ENCODE data around the gene WSB1.
"Not testable (repeated sequence)": the region's sequence is repeated elsewhere in the genome, so short reads cannot be mapped to it uniquely, and the experiment has no call there.

Gene WSB1

DNA sequence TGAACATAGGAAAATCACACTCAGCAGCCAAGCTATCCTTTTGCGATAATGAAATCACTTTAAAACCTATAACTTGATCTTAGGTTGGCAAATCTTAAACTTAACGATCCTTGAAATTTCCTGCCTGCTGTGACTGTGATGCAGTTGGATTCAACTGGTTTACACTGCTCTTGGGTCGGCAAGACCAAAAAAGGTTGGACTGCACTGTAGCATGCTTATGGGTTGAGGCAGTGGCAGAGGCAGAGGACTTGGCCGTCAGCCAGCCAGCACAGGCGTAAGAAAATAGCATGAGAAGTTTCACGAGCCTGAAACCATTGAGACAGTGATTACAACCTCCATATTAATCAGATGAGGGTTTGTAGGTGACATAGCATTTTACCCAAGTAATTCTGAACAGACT, 21.4 kb downstream of the WSB1 start:
- no peak for DNase-seq (ENCODE audit: low read depth in 2 of 2, low spot score in 1 of 2)

DNA sequence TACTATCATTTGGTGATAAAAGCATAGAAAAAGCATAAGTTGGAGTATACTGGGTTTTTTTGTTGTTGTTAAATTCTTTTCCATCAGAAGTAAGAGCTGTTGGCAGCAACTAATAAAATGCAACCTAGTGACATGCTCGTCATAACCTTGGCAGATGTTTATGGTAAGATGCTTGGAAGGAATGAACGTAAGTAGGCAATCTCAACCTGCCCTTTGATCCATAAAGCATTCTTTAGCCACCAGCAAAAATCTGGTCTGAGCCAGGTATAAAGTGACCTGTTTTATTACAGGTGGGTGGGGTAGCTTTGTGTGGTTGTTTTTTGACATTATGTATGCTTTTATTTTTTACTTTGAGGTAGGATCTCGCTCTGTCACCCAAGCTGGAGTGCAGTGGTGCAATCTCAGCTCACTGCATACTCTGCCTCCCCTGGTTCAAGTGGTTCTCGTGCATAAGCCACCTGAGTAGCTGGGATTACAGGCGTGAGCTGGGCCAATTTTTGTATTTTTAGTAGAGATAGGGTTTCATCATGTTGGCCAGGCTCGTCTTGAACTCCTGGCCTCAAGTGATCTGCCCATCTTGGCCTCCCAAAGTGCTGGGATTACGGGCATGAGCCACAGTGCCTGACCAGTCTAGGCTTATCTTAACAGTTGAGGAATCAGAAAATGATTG, 22.0 kb downstream of the WSB1 start:
- no peak for DNase-seq (ENCODE audit: low read depth in 2 of 2, low spot score in 1 of 2)

DNA sequence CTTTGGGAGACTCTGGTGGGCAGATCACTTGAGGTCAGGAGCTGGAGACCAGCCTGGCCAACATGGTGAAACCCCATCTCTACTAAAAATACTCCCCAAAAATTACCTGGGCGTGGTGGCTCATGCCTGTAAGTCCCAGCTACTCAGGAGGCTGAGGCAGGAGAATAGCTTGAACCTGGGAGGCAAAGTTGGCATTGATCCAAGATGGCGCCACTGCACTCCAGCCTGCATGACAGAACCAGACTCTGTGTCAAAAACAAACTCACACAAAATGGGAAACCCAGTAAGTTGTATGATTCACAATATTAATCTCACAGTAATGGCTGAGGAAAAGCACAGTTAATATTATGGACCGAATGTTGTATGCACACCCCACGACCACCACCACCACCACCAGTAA, 24.3 kb downstream of the WSB1 start:
- DNase-seq (ENCODE audit: low read depth in 2 of 2, low spot score in 1 of 2): no peak

DNA sequence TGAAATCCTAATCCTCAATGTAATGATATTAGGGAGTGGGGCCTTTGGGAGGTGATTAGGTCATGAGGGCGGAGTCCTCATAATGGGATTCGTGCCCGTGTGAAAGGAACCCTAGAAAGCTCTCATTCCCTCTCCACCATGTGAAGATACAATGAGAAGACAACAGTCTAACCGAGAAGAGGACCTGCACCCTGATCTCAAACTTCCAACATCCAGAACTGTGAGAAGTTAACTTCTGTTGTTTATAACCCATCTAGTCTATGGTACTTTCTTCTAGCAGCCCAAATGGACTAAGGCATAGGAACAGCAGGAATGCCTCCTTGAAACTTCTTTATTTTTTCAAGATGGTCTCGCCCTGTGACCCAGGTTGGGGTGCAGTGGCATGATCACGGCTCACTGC, 24.7 kb downstream of the WSB1 start:
- DNase-seq (ENCODE audit: low read depth in 2 of 2, low spot score in 1 of 2): no peak

DNA sequence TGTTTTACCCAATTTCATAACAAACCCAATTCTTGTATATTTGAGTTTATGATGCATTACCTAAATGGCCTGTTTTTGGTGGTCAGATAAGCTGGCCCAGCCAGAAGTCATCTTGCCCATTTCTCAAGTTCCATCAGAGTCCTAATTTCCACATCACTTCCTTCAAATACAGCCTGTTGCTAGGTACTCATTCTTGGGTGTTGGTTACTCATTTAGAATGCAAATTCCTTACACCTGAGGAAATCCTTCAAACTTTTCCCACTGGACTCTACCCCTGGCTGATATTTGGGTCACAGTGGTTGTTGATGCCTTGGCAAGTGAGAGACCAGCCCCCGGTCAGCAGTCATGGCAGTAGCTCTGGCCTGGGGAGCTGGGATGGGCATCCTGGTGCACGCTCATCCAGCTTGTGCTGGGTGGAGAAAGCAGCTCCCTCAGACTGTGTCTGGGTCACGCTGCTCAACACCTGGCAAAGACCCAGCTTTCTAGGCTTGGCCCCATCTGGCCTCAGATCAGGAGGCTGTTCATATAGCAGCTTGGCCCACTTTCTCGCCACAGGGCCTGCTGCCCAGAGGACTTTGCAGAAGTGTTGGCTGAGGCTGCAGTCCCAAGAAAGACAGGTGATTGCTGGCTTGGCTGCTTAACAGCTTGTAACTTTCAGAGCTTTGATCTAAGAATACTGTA, 25.8 kb downstream of the WSB1 start:
- no peak for DNase-seq (ENCODE audit: low read depth in 2 of 2, low spot score in 1 of 2)

DNA sequence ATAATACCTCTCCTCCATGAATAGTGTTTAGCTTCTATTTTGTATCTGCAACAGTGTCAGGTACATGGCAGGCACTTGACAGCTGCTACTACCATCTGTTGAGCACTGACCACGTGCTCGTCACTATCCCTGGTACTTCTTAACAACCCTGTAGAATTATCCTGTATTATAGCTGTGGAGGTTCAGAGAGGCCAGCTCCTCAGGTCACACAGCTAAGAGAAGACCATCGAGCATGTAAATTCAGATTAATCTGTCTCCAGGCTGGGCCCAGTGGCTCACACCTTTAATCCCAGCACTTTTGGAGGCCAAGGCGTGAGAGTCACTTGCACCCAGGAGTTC, 26.3 kb downstream of the WSB1 start:
- no peak for DNase-seq (ENCODE audit: low read depth in 2 of 2, low spot score in 1 of 2)

DNA sequence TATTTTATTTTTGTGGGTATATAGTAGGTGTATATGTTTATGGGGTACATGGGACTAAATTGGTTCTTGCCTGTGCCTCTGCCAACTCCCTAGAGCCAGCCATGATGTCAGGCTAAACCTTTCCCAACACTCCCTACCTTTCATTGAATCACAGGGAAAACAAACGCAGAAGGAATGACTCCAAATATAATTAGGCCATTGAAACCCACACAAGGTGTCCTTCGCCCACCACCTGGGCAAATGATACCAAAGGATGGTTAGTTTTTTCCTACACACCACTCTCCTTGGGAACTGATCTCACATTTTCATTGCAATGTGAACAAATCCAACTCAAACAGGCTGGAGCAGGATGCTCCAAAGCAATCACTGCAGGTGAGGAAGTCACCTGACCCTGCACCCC, 27.5 kb downstream of the WSB1 start:
- DNase-seq (ENCODE audit: low read depth in 2 of 2, low spot score in 1 of 2): no peak

DNA sequence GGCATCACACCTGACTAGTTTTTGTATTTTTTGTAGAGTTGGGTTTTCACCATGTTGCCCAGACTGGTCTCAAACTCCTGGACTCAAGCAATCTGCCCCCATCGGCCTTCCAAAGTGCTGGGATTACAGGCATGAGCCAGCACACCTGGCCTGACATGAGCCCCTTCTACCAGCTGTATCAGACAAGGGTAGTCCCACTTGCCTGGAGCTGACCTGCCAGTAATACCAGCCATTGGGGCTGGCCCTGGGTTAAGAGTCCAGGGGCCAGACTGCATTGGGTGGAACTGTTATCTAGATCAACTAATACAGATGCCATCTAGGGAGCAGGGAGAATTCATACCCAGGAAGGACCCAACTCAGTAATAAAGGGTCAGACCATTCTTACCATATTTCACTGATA, 28.1 kb downstream of the WSB1 start:
- no peak for DNase-seq (ENCODE audit: low read depth in 2 of 2, low spot score in 1 of 2)

DNA sequence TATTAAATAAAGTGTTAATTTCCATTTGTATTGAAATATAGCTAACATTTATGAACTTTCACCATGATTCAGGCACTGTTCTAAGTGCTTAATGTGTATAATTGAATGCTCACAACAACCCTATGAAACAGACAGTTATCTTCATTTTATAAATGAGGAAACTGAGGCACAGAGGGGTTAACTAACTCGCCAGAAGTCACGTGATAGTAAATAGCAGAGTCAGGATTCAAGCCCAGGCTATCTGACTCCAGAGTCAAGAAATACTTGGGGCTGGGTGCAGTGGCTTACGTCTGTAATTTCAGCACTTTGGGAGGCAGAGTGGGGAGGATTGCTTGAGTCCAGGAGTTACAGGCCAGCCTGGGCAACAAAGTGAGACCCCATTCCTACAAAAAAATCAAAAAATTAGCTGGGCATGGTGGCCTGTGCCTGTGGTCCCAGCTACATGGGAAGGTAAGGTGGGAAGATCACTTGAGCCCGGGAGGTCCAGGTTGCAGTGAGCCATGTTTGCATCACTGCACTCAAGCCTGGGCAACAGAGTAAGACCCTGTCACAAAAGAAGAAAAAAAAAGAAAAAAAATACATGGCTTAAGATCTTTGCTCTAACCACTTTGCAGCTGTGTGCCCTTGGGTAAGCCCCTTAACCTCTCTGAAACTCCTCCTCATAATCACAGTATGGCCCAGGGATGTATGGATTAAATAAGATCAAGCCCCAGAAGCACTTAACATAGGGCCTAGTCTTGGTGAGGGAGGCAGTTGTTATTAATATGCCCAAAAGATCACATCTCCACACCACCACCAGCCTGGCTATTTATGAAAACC, 29.0 kb downstream of the WSB1 start:
- no peak for DNase-seq (ENCODE audit: low read depth in 2 of 2, low spot score in 1 of 2)

DNA sequence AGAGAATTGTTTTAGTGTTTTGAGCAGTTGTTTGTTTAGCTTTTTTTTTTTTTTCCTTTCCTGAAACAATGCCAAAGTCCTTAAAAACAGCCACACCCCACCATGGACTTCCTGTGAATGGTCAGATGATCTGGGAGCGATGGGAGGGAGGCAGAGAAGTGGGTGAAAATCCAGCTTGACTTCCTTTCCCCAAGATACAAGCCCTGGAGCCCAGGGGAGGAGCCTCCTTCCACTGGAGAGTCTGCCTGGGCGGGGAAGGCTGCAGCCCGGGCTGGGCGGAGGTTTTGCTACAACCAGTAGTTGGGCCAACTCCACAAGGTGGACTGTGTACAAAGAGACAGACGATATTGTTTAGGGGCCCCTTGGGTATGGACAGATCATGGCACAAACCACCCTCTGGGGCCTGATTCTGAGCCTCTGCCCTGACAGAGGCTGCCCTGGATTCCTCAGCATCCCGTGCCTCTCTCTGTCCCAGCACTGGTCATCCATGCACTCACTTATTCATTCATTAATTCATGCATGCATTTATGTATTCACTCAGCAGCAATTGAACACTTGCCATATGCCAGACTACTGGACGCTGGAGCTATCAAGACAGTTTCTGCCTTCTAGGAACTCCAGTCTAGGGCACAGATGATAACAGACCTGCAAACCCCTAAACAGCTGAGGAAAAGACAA, 29.8 kb downstream of the WSB1 start:
- no peak for DNase-seq (ENCODE audit: low read depth in 2 of 2, low spot score in 1 of 2)

DNA sequence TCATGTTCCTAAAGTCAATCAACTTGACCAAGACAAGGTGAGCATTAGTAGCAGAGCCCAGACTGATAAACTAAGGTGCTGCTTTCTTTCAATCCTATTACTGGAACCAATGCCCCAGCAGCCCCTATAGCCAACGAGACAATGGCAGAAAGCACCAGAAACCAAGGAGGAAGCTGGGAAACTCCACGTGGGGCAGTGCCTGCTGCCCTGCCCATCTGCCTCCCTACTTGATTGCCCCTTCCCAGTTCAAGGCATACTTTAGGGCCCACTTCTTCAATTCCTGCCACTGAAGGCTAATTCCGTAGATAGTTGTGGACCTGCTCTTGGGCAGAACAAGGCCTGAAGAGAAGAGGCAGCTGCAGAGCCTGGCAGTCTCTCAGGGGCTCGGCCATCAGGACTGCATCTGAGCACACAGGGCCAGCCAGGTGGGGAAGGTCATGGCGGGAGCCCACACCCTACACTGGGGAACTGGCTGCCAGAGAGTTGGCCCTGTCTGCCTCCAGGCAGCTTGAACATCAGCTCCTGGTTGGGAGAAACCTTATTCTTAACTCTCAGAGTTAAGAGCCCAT, 30.9 kb downstream of the WSB1 start:
- no peak for DNase-seq (ENCODE audit: low read depth in 2 of 2, low spot score in 1 of 2)

DNA sequence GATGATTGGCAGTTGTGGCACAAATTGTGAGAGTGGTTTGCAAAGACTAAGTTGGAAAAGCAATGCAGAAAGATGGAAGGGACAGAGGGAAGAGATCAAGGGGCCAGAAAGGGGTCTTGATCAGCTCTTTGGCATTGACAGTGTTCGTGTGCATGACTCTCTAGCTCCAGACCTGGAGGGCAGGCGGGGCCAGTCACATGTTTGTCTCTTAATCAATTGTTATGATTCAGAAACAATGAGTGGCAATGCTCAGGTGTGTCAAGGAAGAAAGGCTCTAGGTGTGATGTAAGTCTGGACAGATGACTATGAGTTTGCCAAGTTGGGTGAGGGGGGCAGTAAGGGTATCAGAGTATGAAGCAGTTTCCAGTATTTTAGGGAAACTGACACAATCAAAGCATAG, 32.1 kb downstream of the WSB1 start:
- DNase-seq (ENCODE audit: low read depth in 2 of 2, low spot score in 1 of 2): no peak

DNA sequence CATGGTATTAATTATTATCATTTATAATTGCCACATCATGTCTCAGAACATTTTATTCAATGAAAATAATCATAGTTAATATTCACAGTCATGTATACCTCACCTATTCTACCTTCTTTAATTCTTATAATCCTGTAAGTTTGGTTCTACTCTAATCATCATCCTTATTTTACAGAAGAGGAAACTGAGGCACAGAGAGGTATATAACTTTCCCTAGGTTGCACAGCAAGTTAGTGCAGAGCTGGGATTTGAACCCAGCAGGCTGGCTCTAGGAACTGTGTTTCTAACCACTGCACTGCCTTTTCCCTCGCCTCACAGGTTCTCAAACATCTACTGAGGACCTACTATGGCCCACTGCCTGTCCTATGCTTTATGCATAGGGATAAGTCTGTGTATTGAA, 32.7 kb downstream of the WSB1 start:
- no peak for DNase-seq (ENCODE audit: low read depth in 2 of 2, low spot score in 1 of 2)

DNA sequence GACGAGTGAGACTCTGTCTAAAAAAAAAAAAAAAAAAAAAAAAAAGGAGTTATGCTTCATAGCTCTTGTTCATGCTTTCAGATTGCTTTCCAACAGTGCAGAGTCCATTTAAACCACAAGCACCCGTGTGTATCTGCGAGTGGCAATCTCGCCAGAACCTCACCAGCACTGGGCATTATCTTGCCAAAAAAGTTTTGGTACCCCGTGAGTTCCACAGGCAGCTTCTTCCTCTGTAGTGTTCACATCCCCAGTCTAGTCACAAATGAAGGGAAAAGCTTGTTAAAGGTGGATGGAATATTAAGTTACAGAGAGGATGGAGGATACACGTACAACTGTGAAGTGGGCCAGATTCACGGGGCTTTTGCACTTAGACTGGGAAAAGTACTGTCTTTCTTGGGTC, 33.5 kb downstream of the WSB1 start:
- DNase-seq (ENCODE audit: low read depth in 2 of 2, low spot score in 1 of 2): no peak

DNA sequence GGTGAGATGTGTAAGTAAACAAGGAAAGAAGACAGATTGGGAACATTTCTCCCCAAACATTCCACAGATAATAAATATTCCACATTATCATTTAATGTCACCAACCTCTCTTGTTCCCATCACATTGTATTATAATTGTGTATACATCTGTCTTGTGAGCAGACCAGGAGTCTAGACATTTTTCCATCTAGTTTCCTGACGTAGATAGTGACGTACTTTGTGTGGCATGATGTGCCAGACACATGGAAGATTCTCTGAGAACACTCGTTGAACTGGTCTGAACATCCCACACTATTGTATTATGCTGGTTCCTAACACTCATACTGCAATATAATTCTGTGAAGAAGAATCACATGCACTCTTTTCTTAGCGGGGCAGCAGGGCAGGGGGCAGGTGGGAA, 34.0 kb downstream of the WSB1 start:
- no peak for DNase-seq (ENCODE audit: low read depth in 2 of 2, low spot score in 1 of 2)

DNA sequence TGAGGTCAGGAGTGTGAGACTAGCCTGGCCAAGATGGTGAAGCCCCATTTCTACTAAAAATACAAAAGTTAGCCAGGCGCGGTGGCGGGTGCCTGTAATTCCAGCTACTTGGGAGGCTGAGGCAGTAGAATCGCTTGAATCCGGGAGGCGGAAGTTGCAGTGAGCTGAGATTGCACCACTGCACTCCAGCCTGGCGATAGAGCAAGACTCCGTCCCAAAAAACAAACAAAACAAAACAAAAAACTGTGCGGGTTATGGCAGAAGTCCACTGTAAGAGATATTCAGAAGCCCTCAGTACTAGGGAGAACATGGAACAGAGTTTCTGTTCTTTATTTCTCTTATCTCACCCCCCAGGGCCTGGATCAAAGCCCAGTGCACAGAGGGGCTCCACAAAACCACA, 34.8 kb downstream of the WSB1 start:
- not testable (repeated sequence) for DNase-seq (ENCODE audit: low read depth in 2 of 2, low spot score in 1 of 2)

DNA sequence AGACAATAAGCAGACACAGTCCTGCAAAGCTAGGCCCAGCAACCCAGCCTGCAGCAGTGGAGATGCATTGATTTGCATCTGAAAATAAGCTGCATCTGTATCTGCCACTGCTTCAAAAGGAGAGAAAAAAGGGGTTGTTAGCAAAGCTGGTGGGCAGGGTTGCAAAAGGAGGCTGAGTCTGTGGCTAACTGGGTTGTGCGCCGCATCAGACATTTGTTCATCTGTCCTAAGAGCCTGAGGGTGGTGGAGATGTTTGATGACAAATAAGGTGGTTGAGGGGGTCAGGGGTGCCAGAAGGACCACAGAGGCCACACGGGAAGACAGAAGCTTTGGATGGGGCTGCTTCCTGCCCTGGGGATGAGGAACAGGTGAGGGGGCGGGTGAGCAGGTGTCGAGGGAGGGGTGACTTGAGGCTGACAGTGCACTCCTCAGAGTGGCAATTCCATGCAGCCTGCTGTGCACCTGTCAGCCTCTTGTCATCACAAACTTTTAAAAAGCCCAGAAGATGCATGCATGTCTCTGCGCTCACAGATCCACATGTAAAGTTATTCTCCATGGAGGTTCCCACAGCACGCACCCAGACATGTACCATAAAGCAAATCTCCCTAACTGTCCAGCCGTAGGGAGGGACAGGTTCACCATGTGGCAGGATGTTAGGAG, 35.4 kb downstream of the WSB1 start:
- DNase-seq (ENCODE audit: low read depth in 2 of 2, low spot score in 1 of 2): no peak

DNA sequence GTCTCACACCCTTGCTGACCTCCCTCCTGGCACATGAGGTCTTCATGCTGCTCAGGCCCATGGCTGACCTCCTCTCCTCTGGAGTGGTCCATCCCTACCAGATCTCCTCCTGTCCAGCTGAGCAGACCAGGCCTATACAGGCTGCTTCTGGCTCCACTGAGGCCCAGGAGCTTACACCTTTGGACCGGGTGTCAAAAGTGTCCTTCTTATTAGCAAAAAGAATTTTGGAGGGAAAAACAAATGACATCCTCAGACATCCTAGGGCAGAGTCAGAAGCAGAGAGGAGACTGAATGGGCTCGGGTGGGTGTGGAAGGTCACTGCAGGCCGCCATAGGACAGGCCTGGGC, 38.1 kb downstream of the WSB1 start:
- no peak for DNase-seq (ENCODE audit: low read depth in 2 of 2, low spot score in 1 of 2)

DNA sequence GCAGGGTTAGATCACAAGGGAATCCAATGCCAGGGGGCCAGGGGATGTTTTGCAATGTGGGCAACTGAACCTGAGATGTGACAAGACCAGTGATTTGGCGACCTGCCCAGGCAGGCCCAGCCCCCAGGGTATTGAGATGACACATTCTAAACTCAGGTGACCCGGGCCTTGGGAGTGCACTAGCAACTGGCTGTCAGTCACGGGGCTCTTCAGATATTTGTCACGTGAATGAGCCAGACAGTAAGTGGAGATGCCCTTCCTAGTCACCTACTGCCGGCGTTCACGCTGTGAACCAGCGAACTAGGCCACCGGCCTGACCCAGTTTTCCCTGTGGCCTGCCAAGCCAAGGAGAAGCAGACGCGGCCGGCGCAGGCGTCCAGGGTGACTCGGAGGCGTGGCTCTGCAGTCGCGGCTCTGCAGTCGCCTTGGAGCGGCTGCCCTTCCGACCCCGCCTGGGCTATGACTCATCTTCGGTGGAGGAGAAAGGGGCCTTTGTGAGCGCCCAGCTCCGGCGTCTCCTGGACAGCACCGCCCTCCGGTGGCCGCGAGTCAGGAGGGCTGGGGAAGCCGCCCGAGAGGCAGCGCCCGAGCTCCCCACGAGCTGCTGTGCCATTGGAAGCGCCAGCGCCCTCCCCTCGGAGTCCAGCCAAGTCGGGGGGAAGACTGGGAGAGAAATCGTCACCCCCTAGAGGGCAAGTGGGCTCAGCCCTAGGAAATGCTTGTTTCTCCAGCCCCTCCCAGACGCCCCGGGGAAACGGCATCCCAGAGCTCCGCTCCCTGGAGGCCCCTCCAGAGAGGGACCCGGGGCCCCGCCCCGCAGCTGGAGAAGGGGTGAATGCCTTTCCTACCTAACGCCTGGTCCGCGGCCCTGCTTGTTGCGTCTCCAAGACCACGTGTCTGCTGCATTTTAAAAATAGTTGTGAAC, 38.8 kb downstream of the WSB1 start:
- peak; percentile 71 to 84 for DNase-seq (ENCODE audit: low read depth in 2 of 2, low spot score in 1 of 2)

DNA sequence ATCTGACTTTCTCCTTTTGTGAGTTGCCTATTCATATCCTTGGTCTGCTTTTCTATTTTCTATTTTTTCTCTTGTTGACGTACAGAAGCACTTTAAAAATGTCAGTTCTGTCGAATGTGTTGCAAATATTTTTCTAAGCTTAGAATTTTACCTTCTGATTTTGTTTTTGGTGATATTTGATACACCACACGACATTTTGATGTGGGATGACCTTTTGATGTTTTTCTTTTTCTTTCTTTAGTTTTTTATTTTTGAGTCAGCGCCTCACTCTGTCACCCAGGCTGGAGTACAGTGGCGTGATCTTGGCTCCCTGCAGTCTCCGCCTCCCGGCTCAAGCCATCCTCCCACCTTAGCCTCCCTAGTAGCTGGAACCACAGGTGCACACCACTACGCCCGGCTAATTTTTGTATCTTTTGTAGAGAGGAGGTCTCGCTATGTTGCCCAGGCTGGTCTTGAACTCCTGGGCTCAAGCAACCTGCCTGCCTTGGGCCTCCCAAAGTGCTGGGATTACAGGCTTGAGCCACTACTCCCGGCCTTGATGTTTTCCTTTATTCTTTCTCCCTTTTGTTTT, 39.6 kb downstream of the WSB1 start:
- DNase-seq (ENCODE audit: low read depth in 2 of 2, low spot score in 1 of 2): no peak
